Measurements from ENCODE around the gene CIPC.

Gene CIPC

GRCh38 chr14:77154421-77154820 lies 56.4 kb downstream of the CIPC start:
- no peak for DNase-seq

GRCh38 chr14:77155083-77155482 lies 57.0 kb downstream of the CIPC start:
- no peak for DNase-seq

- DNase-seq: no peak
Measured at GRCh38 chr14:77157740-77158139, 59.7 kb downstream of the CIPC start.

GRCh38 chr14:77158175-77158881 lies 60.3 kb downstream of the CIPC start:
- DNase-seq: no peak

GRCh38 chr14:77158882-77159255 lies 60.8 kb downstream of the CIPC start:
- DNase-seq: no peak

GRCh38 chr14:77161011-77161410 lies 63.0 kb downstream of the CIPC start:
- DNase-seq: no peak
